Stimulated activated naive CD8-positive, alpha-beta T cell treated with anti-CD3 and anti-CD28 coated beads, Interleukin-15, Interleukin-2, amounts not matched to agents 100 ng/mL and 50 ng/mL, for 24 hours (primary cell): ENCODE data around the gene MMRN2.

Source experiments
- H3K27ac Mint-ChIP-seq: one replicate; pipeline ENCODE4 v1.8.0; 2021; ENCODE audit warnings: mild to moderate bottlenecking, mixed read lengths
- H3K27me3 Mint-ChIP-seq: one replicate; pipeline ENCODE4 v1.8.0; 2021; ENCODE audit warnings: mixed read lengths
- H3K36me3 Mint-ChIP-seq: one replicate; pipeline ENCODE4 v1.8.0; 2021; ENCODE audit warnings: low read depth, mixed read lengths
- H3K4me1 Mint-ChIP-seq: one replicate; pipeline ENCODE4 v1.8.0; 2021; ENCODE audit warnings: low read depth, mixed read lengths
- H3K4me3 Mint-ChIP-seq: one replicate; pipeline ENCODE4 v1.8.0; 2021; ENCODE audit warnings: mild to moderate bottlenecking, mixed read lengths
- H3K9me3 Mint-ChIP-seq: one replicate; pipeline ENCODE4 v1.8.0; 2021; ENCODE audit warnings: mixed read lengths

MMRN2 gene

DNA sequence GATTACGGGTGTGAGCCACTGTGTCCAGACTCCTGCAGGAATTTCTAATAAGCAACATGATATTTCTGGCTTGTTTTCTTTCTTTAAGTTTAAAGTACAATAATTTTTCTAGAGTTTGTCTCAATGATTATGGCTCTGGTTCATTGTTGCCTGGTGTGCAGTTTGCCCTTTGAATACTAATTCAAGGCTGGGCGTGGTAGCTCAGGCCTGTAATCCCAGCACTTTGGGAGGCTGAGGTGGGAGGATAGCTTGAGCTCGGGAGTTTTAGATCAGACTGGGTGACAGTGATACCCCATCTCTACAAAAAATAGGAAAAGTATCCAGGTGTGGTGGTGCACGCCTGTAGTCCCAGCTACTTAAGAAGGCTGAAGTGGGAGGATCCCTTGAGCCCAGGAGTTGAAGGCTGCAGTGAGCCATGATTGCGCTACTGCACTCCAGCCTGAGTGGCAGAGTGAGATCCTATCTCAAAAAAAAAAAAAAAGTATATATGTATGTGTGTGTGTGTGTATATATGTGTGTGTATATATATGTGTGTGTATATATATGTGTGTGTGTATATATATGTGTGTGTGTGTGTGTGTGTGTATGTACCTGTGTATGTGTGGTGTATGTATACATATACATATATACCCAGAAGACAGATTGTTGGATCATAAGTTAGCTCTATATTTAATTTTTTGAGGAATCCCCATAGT, 19.1 kb upstream of the MMRN2 start:
- H3K27me3 Mint-ChIP-seq, result no peaks in the 10 kb centered on the region
- H3K4me1 Mint-ChIP-seq, result peaks cover 9% of the 10 kb centered on the region
- no peaks in the 10 kb centered on the region for H3K9me3 Mint-ChIP-seq
- H3K27ac Mint-ChIP-seq, result no peak overlapping the region
- H3K4me3 Mint-ChIP-seq, result no peak overlapping the region
- H3K36me3 Mint-ChIP-seq, result no peaks in the 10 kb centered on the region

DNA sequence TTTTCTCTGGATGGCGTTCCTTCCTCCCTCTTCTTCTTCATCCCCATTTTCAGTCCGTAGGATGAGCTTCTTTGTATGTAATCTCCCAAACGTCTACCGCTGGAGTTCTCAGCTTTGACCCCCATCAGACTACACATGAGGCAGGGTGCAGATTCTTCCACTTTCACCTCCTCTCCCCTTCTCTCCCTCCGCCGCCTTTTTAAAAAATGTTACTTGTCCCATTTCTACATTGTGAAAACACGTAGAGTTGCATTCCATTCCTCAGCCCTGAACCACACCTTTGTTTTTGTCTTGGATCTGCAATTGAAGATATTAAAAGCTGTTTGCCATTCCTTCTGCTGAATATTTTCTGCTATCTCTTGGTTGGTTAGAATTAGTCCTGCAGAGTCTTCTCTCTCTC, 17.1 kb upstream of the MMRN2 start:
- Mint-ChIP-seq H3K4me1 (peaks cover 23% of the 10 kb centered on the region), H3K27me3 (no peaks in the 10 kb centered on the region), H3K4me3 (no peak overlapping the region), H3K27ac (no peak overlapping the region), H3K36me3 (no peaks in the 10 kb centered on the region), H3K9me3 (no peaks in the 10 kb centered on the region)

- Mint-ChIP-seq H3K9me3 (no peaks in the 10 kb centered on the region), H3K4me3 (no peak overlapping the region), H3K27me3 (no peaks in the 10 kb centered on the region), H3K36me3 (no peaks in the 10 kb centered on the region), H3K27ac (peak overlapping the region; percentile 29), H3K4me1 (peaks cover 30% of the 10 kb centered on the region)
Measured at GRCh38 chr10:86972613-86973380, 15.4 kb upstream of the MMRN2 start.

DNA sequence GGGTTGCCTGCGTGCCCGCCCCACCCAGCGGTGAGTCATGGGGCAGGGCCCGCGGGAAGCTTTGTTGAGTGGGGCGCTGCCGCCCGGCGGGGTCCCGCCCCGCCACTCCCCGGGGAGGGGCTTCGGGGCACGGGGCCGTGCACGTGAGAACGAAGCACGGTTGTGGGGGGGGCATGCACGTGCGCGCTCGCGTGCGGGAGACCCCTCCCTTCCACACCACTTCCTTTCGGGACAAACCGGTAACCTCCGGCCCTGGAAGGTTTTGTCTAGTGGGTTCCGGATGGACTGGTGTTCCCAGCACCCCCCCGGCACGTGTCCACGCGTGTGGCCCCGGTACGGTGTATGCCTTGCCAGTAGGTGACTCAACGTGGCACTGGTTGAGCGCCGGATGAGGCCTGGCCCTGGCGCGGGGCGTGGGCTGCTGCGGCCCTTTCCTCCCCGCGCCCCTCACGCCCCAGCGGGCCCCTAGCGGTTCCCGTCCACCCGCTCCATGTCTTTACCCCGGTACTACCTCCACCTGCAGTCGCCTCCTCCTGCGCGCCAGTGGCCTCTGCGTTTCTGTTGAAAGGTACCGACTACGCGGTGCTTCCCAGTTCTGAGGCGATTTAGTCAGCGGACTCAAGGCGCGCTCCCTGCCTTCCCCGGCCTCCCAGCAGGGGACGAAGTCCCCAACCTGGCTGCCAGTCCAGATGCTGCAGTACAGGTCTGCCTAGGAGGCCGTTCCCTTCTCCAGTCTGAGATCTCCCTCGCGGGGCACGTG, 14.0 kb upstream of the MMRN2 start:
- peak overlapping the region; percentile 81 for H3K4me3 Mint-ChIP-seq
- peaks cover 44% of the 10 kb centered on the region for H3K4me1 Mint-ChIP-seq
- peak overlapping the region; percentile 94 for H3K27ac Mint-ChIP-seq

GRCh38 chr10:86970982-86971231, 13.5 kb upstream of the MMRN2 start:
- Mint-ChIP-seq H3K36me3 (no peaks in the 10 kb centered on the region), H3K27me3 (no peaks in the 10 kb centered on the region), H3K4me1 (peaks cover 49% of the 10 kb centered on the region), H3K4me3 (peak overlapping the region; percentile 80), H3K9me3 (no peaks in the 10 kb centered on the region), H3K27ac (peak overlapping the region; percentile 79)

More for the DNA sequence above, 14.0 kb upstream of the MMRN2 start:
- Mint-ChIP-seq H3K27me3 (no peaks in the 10 kb centered on the region), H3K36me3 (no peaks in the 10 kb centered on the region), H3K9me3 (no peaks in the 10 kb centered on the region)

- Mint-ChIP-seq H3K4me1 (peaks cover 55% of the 10 kb centered on the region), H3K27ac (peak overlapping the region; percentile 79), H3K27me3 (no peaks in the 10 kb centered on the region), H3K4me3 (peak overlapping the region; percentile 80), H3K36me3 (no peaks in the 10 kb centered on the region), H3K9me3 (no peaks in the 10 kb centered on the region)
Measured at GRCh38 chr10:86970162-86970981, 13.0 kb upstream of the MMRN2 start.

GRCh38 chr10:86969421-86970041, 12.1 kb upstream of the MMRN2 start:
- Mint-ChIP-seq H3K9me3 (no peaks in the 10 kb centered on the region), H3K36me3 (no peaks in the 10 kb centered on the region), H3K4me1 (peaks cover 59% of the 10 kb centered on the region), H3K27ac (no peak overlapping the region), H3K4me3 (no peak overlapping the region), H3K27me3 (no peaks in the 10 kb centered on the region)

- peaks cover 59% of the 10 kb centered on the region for H3K4me1 Mint-ChIP-seq
- H3K4me3 Mint-ChIP-seq, result no peak overlapping the region
- no peaks in the 10 kb centered on the region for H3K36me3 Mint-ChIP-seq
- no peaks in the 10 kb centered on the region for H3K27me3 Mint-ChIP-seq
- H3K27ac Mint-ChIP-seq, result no peak overlapping the region
- H3K9me3 Mint-ChIP-seq, result no peaks in the 10 kb centered on the region
Measured at GRCh38 chr10:86968994-86969355, 11.6 kb upstream of the MMRN2 start.

DNA sequence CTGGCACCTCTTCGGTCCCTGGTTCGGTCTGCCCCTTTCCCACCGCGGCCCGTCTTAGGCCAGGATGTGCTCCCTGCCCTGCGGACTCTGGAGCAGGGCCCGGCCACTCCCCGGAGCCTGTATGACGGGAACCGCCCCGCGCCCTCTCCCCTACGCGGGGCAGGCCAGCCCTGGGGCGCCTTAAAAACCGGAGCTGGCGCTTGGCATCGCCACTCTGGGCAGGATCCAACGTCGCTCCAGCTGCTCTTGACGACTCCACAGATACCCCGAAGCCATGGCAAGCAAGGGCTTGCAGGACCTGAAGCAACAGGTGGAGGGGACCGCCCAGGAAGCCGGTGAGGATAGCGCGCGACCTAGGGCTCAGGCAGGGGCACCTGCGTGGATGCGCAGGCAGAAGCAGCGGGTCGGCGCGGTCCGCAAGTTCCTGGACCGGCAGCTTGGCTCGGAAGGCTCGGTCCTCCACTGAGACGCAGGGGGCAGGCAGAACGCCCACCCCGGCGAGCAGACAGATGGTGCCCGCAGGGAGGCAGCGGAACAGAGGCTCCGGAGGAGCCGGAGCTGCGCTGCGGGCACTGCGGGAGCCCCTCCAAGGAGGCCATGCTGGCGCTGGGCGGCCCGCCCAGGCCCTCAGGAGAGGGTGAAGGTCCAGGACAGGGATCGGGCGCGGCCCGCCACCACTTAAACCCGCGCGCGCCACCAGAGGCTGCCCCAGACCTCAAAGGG, 11.0 kb upstream of the MMRN2 start, which contains the start of gene ADIRF:
TSS of gene ADIRF (plus strand) at position 212 of the 723 bp plus-strand sequence. CDS start at position 275, 63 bp downstream.
- H3K36me3 Mint-ChIP-seq, result no peaks in the 10 kb centered on the region
- no peak within 1 kb of the TSS for H3K4me3 Mint-ChIP-seq
- no peaks in the 10 kb centered on the region for H3K27me3 Mint-ChIP-seq
- peak within 1 kb of the TSS; percentile 49 for H3K27ac Mint-ChIP-seq
- peaks cover 59% of the 10 kb centered on the region for H3K4me1 Mint-ChIP-seq
- H3K9me3 Mint-ChIP-seq, result no peaks in the 10 kb centered on the region

DNA sequence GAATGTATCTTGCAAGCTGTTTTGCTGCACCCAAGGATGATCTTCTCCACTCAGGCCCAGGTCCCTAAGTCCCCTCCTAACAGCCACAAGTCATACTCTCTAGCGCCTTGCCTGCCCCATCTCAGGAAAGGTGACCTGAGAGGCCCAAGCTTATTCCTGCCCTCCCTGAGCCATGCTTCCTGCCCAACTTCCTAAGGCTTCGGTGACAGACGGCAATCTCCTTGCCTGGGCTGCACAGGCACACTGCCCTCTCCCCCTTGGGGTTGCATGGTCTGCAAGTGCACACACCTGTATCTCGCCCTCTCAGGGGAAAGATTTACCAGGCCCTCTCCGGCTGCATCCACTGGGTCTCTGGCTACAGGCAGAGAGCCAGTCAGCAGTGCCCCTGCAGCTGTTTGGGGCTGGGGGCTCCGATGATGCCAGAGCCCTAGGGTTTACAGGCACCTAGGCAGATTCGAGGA, 10.1 kb upstream of the MMRN2 start:
- H3K27me3 Mint-ChIP-seq, result no peaks in the 10 kb centered on the region
- H3K36me3 Mint-ChIP-seq, result no peaks in the 10 kb centered on the region
- peak overlapping the region; percentile 49 for H3K27ac Mint-ChIP-seq
- H3K9me3 Mint-ChIP-seq, result no peaks in the 10 kb centered on the region
- peaks cover 57% of the 10 kb centered on the region for H3K4me1 Mint-ChIP-seq
- H3K4me3 Mint-ChIP-seq, result no peak overlapping the region

- Mint-ChIP-seq H3K36me3 (no peaks in the 10 kb centered on the region), H3K27ac (peak overlapping the region; percentile 89), H3K9me3 (no peaks in the 10 kb centered on the region), H3K4me1 (peaks cover 49% of the 10 kb centered on the region), H3K27me3 (no peaks in the 10 kb centered on the region), H3K4me3 (peak overlapping the region; percentile 62)
Measured at GRCh38 chr10:86965986-86966654, 8.7 kb upstream of the MMRN2 start.

DNA sequence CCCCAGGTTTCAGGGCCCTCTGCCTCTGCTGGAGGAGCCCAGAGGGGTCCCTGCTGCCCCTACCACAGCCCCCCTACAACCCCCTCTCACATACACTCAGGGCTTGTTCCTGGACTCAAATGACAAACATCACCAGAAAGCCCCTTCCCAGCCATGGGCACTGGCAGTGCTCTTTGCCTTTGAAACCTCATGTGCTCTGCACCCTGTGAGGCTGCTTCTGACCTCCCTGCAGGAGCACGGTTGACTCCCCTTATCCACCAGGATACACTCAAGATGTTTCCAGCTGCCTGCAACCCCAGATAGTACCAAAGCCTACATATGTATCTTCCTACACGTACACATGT, 7.4 kb upstream of the MMRN2 start:
- Mint-ChIP-seq H3K4me3 (no peak overlapping the region), H3K36me3 (no peaks in the 10 kb centered on the region), H3K9me3 (no peaks in the 10 kb centered on the region), H3K27me3 (no peaks in the 10 kb centered on the region), H3K27ac (no peak overlapping the region), H3K4me1 (peaks cover 38% of the 10 kb centered on the region)

DNA sequence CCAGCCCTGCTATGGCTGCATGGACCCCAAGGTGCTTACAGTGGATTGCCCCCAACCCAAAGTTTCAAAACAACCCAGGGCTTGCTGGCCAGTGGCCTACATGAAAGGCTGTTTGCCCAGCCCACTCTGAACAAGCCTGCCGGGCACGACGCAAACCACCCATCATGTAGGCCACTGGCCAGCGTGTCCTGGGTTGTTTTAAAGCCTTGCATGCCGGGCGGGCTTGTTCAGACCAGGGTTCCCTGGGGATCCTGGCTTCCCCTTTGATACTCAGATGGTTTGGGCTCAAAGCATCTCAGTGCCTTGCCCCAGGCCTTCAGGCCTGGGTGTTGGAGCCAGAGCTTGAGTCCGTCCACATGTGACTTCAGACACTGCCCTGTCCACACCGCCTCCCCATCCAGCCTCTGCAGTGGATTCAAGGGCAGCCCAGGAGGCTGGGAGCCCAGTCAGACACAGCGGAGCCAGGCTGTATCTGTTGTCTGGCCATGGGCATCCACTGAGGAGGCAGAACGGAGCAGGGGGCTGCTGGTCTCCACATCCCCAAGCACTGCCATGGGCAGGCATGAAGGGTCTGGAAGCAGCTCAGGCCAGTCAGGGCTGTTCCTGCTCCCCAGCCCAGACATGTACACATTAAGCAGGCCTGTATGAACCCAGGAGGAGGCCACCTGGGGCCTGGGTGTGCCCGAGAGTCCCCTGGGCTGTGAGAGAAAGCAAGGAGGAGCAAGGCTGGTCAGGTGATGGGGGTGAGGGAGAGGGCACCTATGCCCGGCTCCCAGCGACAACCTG, 6.8 kb upstream of the MMRN2 start:
- no peaks in the 10 kb centered on the region for H3K27me3 Mint-ChIP-seq
- H3K27ac Mint-ChIP-seq, result no peak overlapping the region
- no peak overlapping the region for H3K4me3 Mint-ChIP-seq
- peaks cover 34% of the 10 kb centered on the region for H3K4me1 Mint-ChIP-seq
- no peaks in the 10 kb centered on the region for H3K36me3 Mint-ChIP-seq
- H3K9me3 Mint-ChIP-seq, result no peaks in the 10 kb centered on the region
